ENCODE data around the gene SMPD3. TPM values are rescaled to one million over a fixed set of nuclear protein-coding genes. Genes with fewer than 3 reads are reported as not detected.

The SMPD3 gene
- total and polyA plus RNA-seq, 2 experiments from 2014 or later = 0.27 to 2.8 TPM

DNA sequence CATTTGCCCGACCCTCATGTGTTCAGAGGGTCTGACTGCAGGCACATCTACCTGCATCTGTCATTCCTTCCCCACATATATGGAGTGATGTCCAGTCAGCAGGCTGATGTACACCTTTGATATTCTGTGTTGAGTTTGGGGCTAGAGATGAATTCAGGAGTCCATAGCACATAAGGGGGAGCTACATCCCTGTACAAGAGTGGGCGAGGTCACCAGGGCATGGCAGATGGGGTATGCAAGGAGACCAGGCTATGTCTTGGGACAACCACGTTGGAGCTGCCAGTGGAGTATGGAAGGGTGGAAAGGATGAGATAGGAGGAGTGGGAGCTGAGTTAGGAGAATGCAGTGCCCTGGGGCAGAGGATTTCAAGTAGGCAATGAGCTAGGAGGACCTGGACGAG, 15.0 kb downstream of the SMPD3 start:
- H3K27me3 ChIP-seq = peaks cover 13% of the 10 kb centered on the region

DNA sequence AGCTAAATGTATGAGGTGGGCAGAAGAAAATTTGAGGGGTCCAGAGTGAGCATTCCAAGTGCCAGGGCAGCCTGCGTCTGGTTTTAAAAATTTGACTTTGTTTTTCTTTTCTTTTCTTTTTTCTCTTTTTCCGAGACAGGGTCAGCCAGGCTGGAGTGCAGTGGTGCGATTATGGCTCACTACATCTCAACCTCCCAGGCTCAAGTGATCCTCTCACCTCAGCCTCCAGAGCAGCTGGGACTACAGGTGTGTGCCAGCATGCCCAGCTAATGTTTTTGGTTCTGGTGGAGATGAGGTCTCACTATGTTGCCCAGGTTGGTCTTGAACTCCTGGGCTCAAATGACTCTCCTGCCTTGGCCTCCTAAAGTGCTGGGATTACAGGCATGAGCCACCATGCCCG, 15.6 kb downstream of the SMPD3 start:
- peaks cover 9% of the 10 kb centered on the region for H3K27me3 ChIP-seq
- no peak overlapping the region for H3K27ac ChIP-seq
- no peak for DNase-seq (ENCODE audit: low read depth in 1 of 2, low spot score in 1 of 2)
- no peaks in the 10 kb centered on the region for H3K4me1 ChIP-seq (ENCODE audit: low read depth)
- H3K9me3 ChIP-seq (ENCODE audit: low read depth) = no peaks in the 10 kb centered on the region
- no peak overlapping the region for H3K4me3 ChIP-seq
- no peaks in the 10 kb centered on the region for H3K36me3 ChIP-seq
- TF ChIP-seq, protein P1, sequence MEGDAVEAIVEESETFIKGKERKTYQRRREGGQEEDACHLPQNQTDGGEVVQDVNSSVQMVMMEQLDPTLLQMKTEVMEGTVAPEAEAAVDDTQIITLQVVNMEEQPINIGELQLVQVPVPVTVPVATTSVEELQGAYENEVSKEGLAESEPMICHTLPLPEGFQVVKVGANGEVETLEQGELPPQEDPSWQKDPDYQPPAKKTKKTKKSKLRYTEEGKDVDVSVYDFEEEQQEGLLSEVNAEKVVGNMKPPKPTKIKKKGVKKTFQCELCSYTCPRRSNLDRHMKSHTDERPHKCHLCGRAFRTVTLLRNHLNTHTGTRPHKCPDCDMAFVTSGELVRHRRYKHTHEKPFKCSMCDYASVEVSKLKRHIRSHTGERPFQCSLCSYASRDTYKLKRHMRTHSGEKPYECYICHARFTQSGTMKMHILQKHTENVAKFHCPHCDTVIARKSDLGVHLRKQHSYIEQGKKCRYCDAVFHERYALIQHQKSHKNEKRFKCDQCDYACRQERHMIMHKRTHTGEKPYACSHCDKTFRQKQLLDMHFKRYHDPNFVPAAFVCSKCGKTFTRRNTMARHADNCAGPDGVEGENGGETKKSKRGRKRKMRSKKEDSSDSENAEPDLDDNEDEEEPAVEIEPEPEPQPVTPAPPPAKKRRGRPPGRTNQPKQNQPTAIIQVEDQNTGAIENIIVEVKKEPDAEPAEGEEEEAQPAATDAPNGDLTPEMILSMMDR (IDR thresholded peaks at IDR 0.05; ENCODE audit: low read depth, low read length) = no peak

More for the DNA sequence above, 15.0 kb downstream of the SMPD3 start:
- Histone ChIP-seq H3K9me3 (ENCODE audit: low read depth) (no peaks in the 10 kb centered on the region), H3K27ac (no peak overlapping the region), H3K36me3 (no peaks in the 10 kb centered on the region), H3K4me3 (no peak overlapping the region), H3K4me1 (ENCODE audit: low read depth) (no peaks in the 10 kb centered on the region)
- TF ChIP-seq, protein P1 (IDR thresholded peaks at IDR 0.05; ENCODE audit: low read depth, low read length) = no peak
- no peak for DNase-seq (ENCODE audit: low read depth in 1 of 2, low spot score in 1 of 2)

DNA sequence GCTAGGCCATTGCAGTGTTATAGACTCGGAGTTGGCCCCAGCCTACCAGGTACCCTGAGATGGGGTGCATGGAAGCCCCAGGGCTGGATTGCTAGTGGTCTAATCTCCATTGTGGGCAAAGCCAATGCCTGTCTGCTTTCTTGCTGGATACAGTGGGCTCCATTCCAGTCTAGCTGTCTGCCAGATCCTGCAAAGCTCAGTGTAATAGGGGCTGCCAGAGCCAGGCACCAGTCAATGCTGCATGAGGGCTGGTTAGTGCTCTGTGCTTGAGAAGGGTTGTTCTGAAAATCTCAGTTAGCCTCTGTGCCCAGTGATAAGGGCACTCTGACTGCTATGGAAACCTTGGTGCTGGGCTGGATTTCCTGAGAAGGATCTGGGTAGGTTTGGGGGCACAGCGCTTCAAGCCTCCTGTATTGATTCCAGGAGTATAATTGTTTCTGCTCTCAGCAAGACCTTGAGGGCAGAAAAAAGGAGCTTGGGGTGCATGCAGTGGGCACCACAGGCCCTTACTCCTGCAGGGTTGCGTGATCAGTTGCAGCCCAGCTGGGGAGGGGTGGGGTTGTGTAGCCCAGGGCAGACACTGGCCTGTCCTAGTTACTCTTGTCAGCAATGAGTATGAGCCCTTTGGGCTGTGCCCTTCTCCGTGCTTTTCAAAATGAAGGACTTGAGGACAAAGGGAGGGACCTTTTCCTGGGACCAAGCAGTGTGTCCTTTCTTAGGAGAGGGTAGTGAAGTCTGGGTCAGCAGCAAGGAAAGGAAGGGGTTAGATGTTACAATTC, 19.0 kb downstream of the SMPD3 start:
- no peaks in the 10 kb centered on the region for H3K9me3 ChIP-seq (ENCODE audit: low read depth)
- no peaks in the 10 kb centered on the region for H3K4me1 ChIP-seq (ENCODE audit: low read depth)
- H3K27me3 ChIP-seq = peaks cover 21% of the 10 kb centered on the region
- TF ChIP-seq, protein P1 (IDR thresholded peaks at IDR 0.05; ENCODE audit: low read depth, low read length) = no peak
- no peak for DNase-seq (ENCODE audit: low read depth in 1 of 2, low spot score in 1 of 2)
- H3K36me3 ChIP-seq = no peaks in the 10 kb centered on the region
- H3K4me3 ChIP-seq = no peak overlapping the region
- no peak overlapping the region for H3K27ac ChIP-seq

DNA sequence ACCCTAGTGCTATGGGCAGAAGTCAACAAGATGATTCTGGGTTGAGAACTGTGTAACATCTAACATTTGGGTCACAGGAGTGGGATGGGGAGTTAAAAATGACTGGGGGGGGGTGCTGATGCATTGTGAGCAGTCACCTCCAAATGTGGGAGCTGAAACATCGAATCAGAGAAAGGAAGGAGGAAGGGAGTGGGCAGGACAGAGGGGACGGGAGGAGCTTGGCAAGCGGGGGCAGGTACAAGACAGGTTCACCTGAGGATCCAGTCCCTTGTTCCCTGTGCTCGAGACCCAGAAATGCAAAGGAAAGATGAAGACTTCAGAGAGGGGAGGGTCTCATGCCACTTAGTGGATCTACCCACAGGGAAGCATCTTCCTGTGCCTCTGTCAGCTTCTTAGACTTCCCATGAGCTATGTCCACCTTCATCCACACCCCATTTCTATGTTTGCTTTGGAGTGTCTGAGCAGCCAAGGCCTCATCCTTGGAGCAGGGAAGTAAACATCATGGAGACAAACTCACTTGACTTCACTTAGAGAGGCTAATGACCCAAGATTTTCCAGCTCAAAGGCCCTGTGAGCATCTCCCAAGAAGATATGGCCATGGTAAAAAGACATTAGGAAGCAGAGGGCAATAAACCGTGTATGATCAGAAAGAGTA, 20.5 kb downstream of the SMPD3 start:
- Histone ChIP-seq H3K4me3 (no peak overlapping the region), H3K27me3 (peaks cover 21% of the 10 kb centered on the region), H3K36me3 (no peaks in the 10 kb centered on the region), H3K9me3 (ENCODE audit: low read depth) (no peaks in the 10 kb centered on the region), H3K27ac (no peak overlapping the region), H3K4me1 (ENCODE audit: low read depth) (no peaks in the 10 kb centered on the region)
- TF ChIP-seq, protein P1 (IDR thresholded peaks at IDR 0.05; ENCODE audit: low read depth, low read length) = no peak
- no peak for DNase-seq (ENCODE audit: low read depth in 1 of 2, low spot score in 1 of 2)

DNA sequence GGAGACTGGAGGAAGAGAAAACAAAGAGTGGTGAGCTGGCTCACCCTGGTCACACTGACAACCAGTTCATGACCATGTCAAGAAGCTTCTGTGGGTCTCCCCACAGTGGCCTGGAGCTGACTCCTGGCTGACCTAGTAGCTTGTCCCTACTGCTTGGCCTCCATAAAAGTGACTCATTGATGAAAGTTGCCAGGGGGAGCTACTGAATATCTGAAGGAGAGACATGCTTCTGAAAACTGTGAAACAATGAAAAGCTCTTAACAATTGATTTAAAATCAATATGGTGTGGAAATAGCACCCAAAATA, 22.0 kb downstream of the SMPD3 start:
- H3K9me3 ChIP-seq (ENCODE audit: low read depth) = no peaks in the 10 kb centered on the region
- no peak overlapping the region for H3K27ac ChIP-seq
- DNase-seq (ENCODE audit: low read depth in 1 of 2, low spot score in 1 of 2) = no peak
- TF ChIP-seq, protein P1 (IDR thresholded peaks at IDR 0.05; ENCODE audit: low read depth, low read length) = no peak
- no peaks in the 10 kb centered on the region for H3K36me3 ChIP-seq
- no peak overlapping the region for H3K4me3 ChIP-seq
- no peaks in the 10 kb centered on the region for H3K4me1 ChIP-seq (ENCODE audit: low read depth)
- peaks cover 21% of the 10 kb centered on the region for H3K27me3 ChIP-seq
